Erythroblast (primary cell): ENCODE results near the gene PF4V1.

ENCODE experiments used
- DNase-seq, 2 experiments: peaks; one replicate each; lab custom pipeline; 2025; lab: John Stamatoyannopoulos, UW
- GATA1 ChIP-seq: IDR thresholded peaks from 2 replicates; pipeline ENCODE4 v1.6.1; 2011; ENCODE audit warnings: low read depth, mild to moderate bottlenecking, control low read depth, low read length, moderate library complexity
- POLR2A ChIP-seq: IDR thresholded peaks from 2 replicates; pipeline ENCODE4 v1.6.1; 2011; ENCODE audit warnings: mild to moderate bottlenecking, low read length

Gene PF4V1

GRCh38 chr4:73853718-73854473 is 800 bp downstream of the PF4V1 start:
- DNase-seq, result no peak
- TF ChIP-seq GATA1, result no peak
- no peak for TF ChIP-seq POLR2A

- no peak for TF ChIP-seq POLR2A
- no peak for TF ChIP-seq GATA1
- no peak for DNase-seq
These were observed 2.3 kb downstream of the PF4V1 start for GRCh38 chr4:73855406-73855805.

GRCh38 chr4:73856518-73856917 is 3.4 kb downstream of the PF4V1 start:
- TF ChIP-seq POLR2A (no peak), GATA1 (no peak)
- no peak for DNase-seq

GRCh38 chr4:73859614-73860088 is 6.6 kb downstream of the PF4V1 start:
- no peak for DNase-seq
- TF ChIP-seq GATA1 (no peak), POLR2A (no peak)

GRCh38 chr4:73860181-73860580 is 7.1 kb downstream of the PF4V1 start:
- DNase-seq, result no peak
- no peak for TF ChIP-seq POLR2A
- no peak for TF ChIP-seq GATA1

- DNase-seq, result no peak
- TF ChIP-seq GATA1, result no peak
These were observed 7.8 kb downstream of the PF4V1 start for GRCh38 chr4:73860917-73861316.

- TF ChIP-seq GATA1 (no peak), POLR2A (no peak)
- no peak for DNase-seq
These were observed 9.2 kb downstream of the PF4V1 start for GRCh38 chr4:73862322-73862721.

GRCh38 chr4:73864365-73864764 is 11.3 kb downstream of the PF4V1 start:
- no peak for TF ChIP-seq GATA1
- no peak for TF ChIP-seq POLR2A
- no peak for DNase-seq

- DNase-seq, result no peak
- TF ChIP-seq POLR2A, result no peak
- TF ChIP-seq GATA1, result no peak
These were observed 11.9 kb downstream of the PF4V1 start for GRCh38 chr4:73864961-73865360.

- no peak for DNase-seq
- TF ChIP-seq GATA1 (no peak), POLR2A (no peak)
These were observed 12.5 kb downstream of the PF4V1 start for GRCh38 chr4:73865431-73866096.

- DNase-seq, result no peak
- TF ChIP-seq POLR2A, result no peak
- TF ChIP-seq GATA1, result no peak
These were observed 13.2 kb downstream of the PF4V1 start for GRCh38 chr4:73866246-73866645.

- TF ChIP-seq GATA1, result no peak
- TF ChIP-seq POLR2A, result no peak
- DNase-seq, result no peak
These were observed 14.7 kb downstream of the PF4V1 start for GRCh38 chr4:73867783-73868182.

GRCh38 chr4:73868206-73869129 is 15.4 kb downstream of the PF4V1 start:
- DNase-seq, result no peak
- TF ChIP-seq GATA1 (no peak), POLR2A (no peak)
